ENCODE results near the gene GALNT2. TPM values are rescaled to one million over a fixed set of nuclear protein-coding genes. Genes with fewer than 3 reads are reported as not detected.

Gene GALNT2
- total and polyA plus RNA-seq, 9 of the 15 experiments (the other 6 are each of a cell fraction or from before 2014, with no cell fraction given): 1.6 to 106 (median 51.9) TPM

- TF ChIP-seq, protein P1, sequence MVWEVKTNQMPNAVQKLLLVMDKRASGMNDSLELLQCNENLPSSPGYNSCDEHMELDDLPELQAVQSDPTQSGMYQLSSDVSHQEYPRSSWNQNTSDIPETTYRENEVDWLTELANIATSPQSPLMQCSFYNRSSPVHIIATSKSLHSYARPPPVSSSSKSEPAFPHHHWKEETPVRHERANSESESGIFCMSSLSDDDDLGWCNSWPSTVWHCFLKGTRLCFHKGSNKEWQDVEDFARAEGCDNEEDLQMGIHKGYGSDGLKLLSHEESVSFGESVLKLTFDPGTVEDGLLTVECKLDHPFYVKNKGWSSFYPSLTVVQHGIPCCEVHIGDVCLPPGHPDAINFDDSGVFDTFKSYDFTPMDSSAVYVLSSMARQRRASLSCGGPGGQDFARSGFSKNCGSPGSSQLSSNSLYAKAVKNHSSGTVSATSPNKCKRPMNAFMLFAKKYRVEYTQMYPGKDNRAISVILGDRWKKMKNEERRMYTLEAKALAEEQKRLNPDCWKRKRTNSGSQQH (CRISPR knock-in tag; IDR thresholded peaks at IDR 0.05): no peak
- TF ChIP-seq THAP7 (CRISPR knock-in tag; IDR thresholded peaks at IDR 0.05): no peak
- TF ChIP-seq ZNF707 (CRISPR knock-in tag; conservative IDR thresholded peaks at IDR 0.05): peak; percentile 62
- no peak for TF ChIP-seq NR1H2 (CRISPR knock-in tag; IDR thresholded peaks at IDR 0.05)
- TF ChIP-seq SMARCA4 (IDR thresholded peaks at IDR 0.05): no peak
- TF ChIP-seq TRIM28 (IDR thresholded peaks at IDR 0.05): no peak
- no peak for TF ChIP-seq GTF2E2 (tag; IDR thresholded peaks at IDR 0.05)
- TF ChIP-seq ATF4 (CRISPR knock-in tag; IDR thresholded peaks at IDR 0.05): peak; percentile 52
- no peak; the same call in 1 of the 2 replicates for TF ChIP-seq SMARCE1 (IDR thresholded peaks at IDR 0.05)
- TF ChIP-seq RFX1 (IDR thresholded peaks at IDR 0.05): no peak
- no peak for TF ChIP-seq TCF7L2 (IDR thresholded peaks at IDR 0.05; ENCODE audit: low read depth, low read length)
- no peak for TF ChIP-seq SRSF1 (IDR thresholded peaks at IDR 0.05; ENCODE audit: low read depth, low read length)
- TF ChIP-seq, protein P2, sequence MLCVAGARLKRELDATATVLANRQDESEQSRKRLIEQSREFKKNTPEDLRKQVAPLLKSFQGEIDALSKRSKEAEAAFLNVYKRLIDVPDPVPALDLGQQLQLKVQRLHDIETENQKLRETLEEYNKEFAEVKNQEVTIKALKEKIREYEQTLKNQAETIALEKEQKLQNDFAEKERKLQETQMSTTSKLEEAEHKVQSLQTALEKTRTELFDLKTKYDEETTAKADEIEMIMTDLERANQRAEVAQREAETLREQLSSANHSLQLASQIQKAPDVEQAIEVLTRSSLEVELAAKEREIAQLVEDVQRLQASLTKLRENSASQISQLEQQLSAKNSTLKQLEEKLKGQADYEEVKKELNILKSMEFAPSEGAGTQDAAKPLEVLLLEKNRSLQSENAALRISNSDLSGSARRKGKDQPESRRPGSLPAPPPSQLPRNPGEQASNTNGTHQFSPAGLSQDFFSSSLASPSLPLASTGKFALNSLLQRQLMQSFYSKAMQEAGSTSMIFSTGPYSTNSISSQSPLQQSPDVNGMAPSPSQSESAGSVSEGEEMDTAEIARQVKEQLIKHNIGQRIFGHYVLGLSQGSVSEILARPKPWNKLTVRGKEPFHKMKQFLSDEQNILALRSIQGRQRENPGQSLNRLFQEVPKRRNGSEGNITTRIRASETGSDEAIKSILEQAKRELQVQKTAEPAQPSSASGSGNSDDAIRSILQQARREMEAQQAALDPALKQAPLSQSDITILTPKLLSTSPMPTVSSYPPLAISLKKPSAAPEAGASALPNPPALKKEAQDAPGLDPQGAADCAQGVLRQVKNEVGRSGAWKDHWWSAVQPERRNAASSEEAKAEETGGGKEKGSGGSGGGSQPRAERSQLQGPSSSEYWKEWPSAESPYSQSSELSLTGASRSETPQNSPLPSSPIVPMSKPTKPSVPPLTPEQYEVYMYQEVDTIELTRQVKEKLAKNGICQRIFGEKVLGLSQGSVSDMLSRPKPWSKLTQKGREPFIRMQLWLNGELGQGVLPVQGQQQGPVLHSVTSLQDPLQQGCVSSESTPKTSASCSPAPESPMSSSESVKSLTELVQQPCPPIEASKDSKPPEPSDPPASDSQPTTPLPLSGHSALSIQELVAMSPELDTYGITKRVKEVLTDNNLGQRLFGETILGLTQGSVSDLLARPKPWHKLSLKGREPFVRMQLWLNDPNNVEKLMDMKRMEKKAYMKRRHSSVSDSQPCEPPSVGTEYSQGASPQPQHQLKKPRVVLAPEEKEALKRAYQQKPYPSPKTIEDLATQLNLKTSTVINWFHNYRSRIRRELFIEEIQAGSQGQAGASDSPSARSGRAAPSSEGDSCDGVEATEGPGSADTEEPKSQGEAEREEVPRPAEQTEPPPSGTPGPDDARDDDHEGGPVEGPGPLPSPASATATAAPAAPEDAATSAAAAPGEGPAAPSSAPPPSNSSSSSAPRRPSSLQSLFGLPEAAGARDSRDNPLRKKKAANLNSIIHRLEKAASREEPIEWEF (CRISPR knock-in tag; IDR thresholded peaks at IDR 0.05): no peak
- TF ChIP-seq SMAD2 (IDR thresholded peaks at IDR 0.05; ENCODE audit: low read depth, low read length): no peak
- TF ChIP-seq NR3C1 (CRISPR knock-in tag; IDR thresholded peaks at IDR 0.05): no peak
- TF ChIP-seq CREM (IDR thresholded peaks at IDR 0.05; ENCODE audit: low read depth): no peak
Measured at GRCh38 chr1:230160957-230161771, 94.1 kb downstream of the GALNT2 start (continued).

All from K562 (cell line).